GM21576 (cell line): ENCODE results near the gene HPN.
"Not testable (repeated sequence)": the region's sequence is repeated elsewhere in the genome, so short reads cannot be mapped to it uniquely, and the experiment has no call there.

Experiments used
- ATAC-seq: cut with Tn5 transposase; IDR thresholded peaks from one replicate; pipeline ENCODE4 v1.9.1; 2021; ENCODE audit warnings: mild to moderate bottlenecking, moderate library complexity; ENCODE audit not compliant: unreplicated experiment

The HPN gene

GRCh38 chr19:35042056-35042730, 672 bp downstream of the HPN start:
- no peak for ATAC-seq

GRCh38 chr19:35042954-35043604, 1.6 kb downstream of the HPN start:
- no peak for ATAC-seq

- no peak for ATAC-seq
Observed at GRCh38 chr19:35043906-35044305, 2.4 kb downstream of the HPN start.

GRCh38 chr19:35044317-35045117, 3.0 kb downstream of the HPN start:
- no peak for ATAC-seq

- ATAC-seq, result peak; percentile 59
Observed at GRCh38 chr19:35045667-35046300, 4.3 kb downstream of the HPN start.

GRCh38 chr19:35046461-35046860, 4.9 kb downstream of the HPN start:
- no peak for ATAC-seq

- no peak for ATAC-seq
Observed at GRCh38 chr19:35048911-35049411, 7.4 kb downstream of the HPN start.

- no peak for ATAC-seq
Observed at GRCh38 chr19:35049456-35049855, 7.9 kb downstream of the HPN start.

GRCh38 chr19:35050662-35051061, 9.1 kb downstream of the HPN start:
- not testable (repeated sequence) for ATAC-seq

GRCh38 chr19:35051268-35051667, 9.7 kb downstream of the HPN start:
- ATAC-seq, result not testable (repeated sequence)

- ATAC-seq, result no peak
Observed at GRCh38 chr19:35051796-35052195, 10.3 kb downstream of the HPN start.

GRCh38 chr19:35052599-35053190, 11.2 kb downstream of the HPN start:
- no peak for ATAC-seq

- no peak for ATAC-seq
Observed at GRCh38 chr19:35053667-35054293, 12.3 kb downstream of the HPN start.

GRCh38 chr19:35054626-35055025, 13.1 kb downstream of the HPN start:
- no peak for ATAC-seq

- no peak for ATAC-seq
Observed at GRCh38 chr19:35055715-35056179, 14.2 kb downstream of the HPN start.

- ATAC-seq, result no peak
Observed at GRCh38 chr19:35056513-35057063, 15.1 kb downstream of the HPN start.

- no peak for ATAC-seq
Observed at GRCh38 chr19:35058370-35058769, 16.8 kb downstream of the HPN start.

- ATAC-seq, result no peak
Observed at GRCh38 chr19:35059006-35059798, 17.7 kb downstream of the HPN start.

GRCh38 chr19:35059799-35060091, 18.2 kb downstream of the HPN start:
- ATAC-seq, result no peak
